SK-N-SH treated with all-trans-retinoic acid at 6 μM for 48 hours (cell line): ENCODE results near the gene BCAR3.

Source experiments
- ATAC-seq: fragments of 200-7000 bp; cut with Tn5 transposase; 3 replicates; pipeline ENCODE4 v1.9.1; 2020; ENCODE audit warnings: mild to moderate bottlenecking, moderate library complexity
- ARNTL ChIP-seq: fragments of 450-650 bp; formaldehyde crosslinking; IDR thresholded peaks from 2 replicates; pipeline ENCODE4 v1.5.0; 2020; ENCODE audit warnings: low read depth, mild to moderate bottlenecking, moderate library complexity, borderline replicate concordance
- BACH2 ChIP-seq: fragments of 250-450 bp; sonication (Bioruptor Pico); IDR thresholded peaks from 2 replicates; pipeline ENCODE4 v1.9.0; 2021; ENCODE audit warnings: mild to moderate bottlenecking, borderline replicate concordance
- CREB5 ChIP-seq: fragments of 250-450 bp; sonication (Bioruptor Pico); IDR thresholded peaks from 2 replicates; pipeline ENCODE4 v1.5.1; 2020; ENCODE audit warnings: low read depth, mild to moderate bottlenecking, moderate library complexity
- CSDC2 ChIP-seq: fragments of 250-450 bp; sonication (Bioruptor Pico); IDR thresholded peaks from 2 replicates; pipeline ENCODE4 v1.5.0; 2020; ENCODE audit warnings: mild to moderate bottlenecking, moderate library complexity
- CSRNP3 ChIP-seq: fragments of 250-450 bp; sonication (Bioruptor Pico); IDR thresholded peaks from 2 replicates; pipeline ENCODE4 v1.5.1; 2021; ENCODE audit warnings: mild to moderate bottlenecking, moderate library complexity
- ESRRG ChIP-seq: fragments of 250-450 bp; sonication (Bioruptor Pico); IDR thresholded peaks from 2 replicates; pipeline ENCODE4 v1.6.1; 2021; ENCODE audit warnings: mild to moderate bottlenecking
- GLIS3 ChIP-seq: fragments of 250-450 bp; sonication (Bioruptor Pico); IDR thresholded peaks from 2 replicates; pipeline ENCODE4 v1.5.0; 2020; ENCODE audit warnings: mild to moderate bottlenecking, moderate library complexity
- ISL1 ChIP-seq: fragments of 250-450 bp; sonication (Bioruptor Pico); IDR thresholded peaks from 2 replicates; pipeline ENCODE4 v2.1.2; 2022; ENCODE audit warnings: mild to moderate bottlenecking, moderate library complexity
- OSR1 ChIP-seq: fragments of 250-450 bp; sonication (Bioruptor Pico); IDR thresholded peaks from 2 replicates; pipeline ENCODE4 v1.8.0; 2022; ENCODE audit warnings: moderate library complexity, mild to moderate bottlenecking, inconsistent platforms
- POU6F1 ChIP-seq: fragments of 250-450 bp; sonication (Bioruptor Pico); IDR thresholded peaks from 2 replicates; pipeline ENCODE4 v1.8.0; 2021; ENCODE audit warnings: low read depth, mild to moderate bottlenecking, moderate library complexity, borderline replicate concordance
- PPARA ChIP-seq: fragments of 250-450 bp; sonication (Bioruptor Pico); IDR thresholded peaks from 2 replicates; pipeline ENCODE4 v1.5.0; 2020; ENCODE audit warnings: mild to moderate bottlenecking, borderline replicate concordance
- RARB ChIP-seq: fragments of 250-450 bp; sonication (Bioruptor Pico); IDR thresholded peaks from 2 replicates; pipeline ENCODE4 v1.8.0; 2021; ENCODE audit warnings: mild to moderate bottlenecking, moderate library complexity
- SNAI2 ChIP-seq: fragments of 250-450 bp; sonication (Bioruptor Pico); IDR thresholded peaks from 2 replicates; pipeline ENCODE4 v1.5.0; 2020; ENCODE audit warnings: mild to moderate bottlenecking, moderate library complexity
- TCF4 ChIP-seq: fragments of 250-450 bp; sonication (Bioruptor Pico); IDR thresholded peaks from 2 replicates; pipeline ENCODE4 v1.8.0; 2021; ENCODE audit warnings: mild to moderate bottlenecking, moderate library complexity, borderline replicate concordance
- TOX ChIP-seq: fragments of 250-450 bp; sonication (Bioruptor Pico); IDR thresholded peaks from 2 replicates; pipeline ENCODE4 v1.8.0; 2021; ENCODE audit warnings: mild to moderate bottlenecking, moderate library complexity, borderline replicate concordance
- TSHZ2 ChIP-seq: fragments of 250-450 bp; sonication (Bioruptor Pico); IDR thresholded peaks from 2 replicates; pipeline ENCODE4 v1.5.0; 2020; ENCODE audit warnings: mild to moderate bottlenecking, moderate library complexity
- ZC3H10 ChIP-seq: fragments of 250-450 bp; sonication (Bioruptor Pico); IDR thresholded peaks from 2 replicates; pipeline ENCODE4 v1.5.1; 2021; ENCODE audit warnings: mild to moderate bottlenecking, moderate library complexity
- ZFP3 ChIP-seq: fragments of 250-450 bp; sonication (Bioruptor Pico); IDR thresholded peaks from 2 replicates; pipeline ENCODE4 v1.5.0; 2020; ENCODE audit warnings: mild to moderate bottlenecking, moderate library complexity
- ZFP30 ChIP-seq: fragments of 450-650 bp; formaldehyde crosslinking; IDR thresholded peaks from 2 replicates; pipeline ENCODE4 v1.5.0; 2022; ENCODE audit warnings: mild to moderate bottlenecking, moderate library complexity
- ZNF565 ChIP-seq: fragments of 450-650 bp; formaldehyde crosslinking; conservative IDR thresholded peaks from 2 replicates; pipeline ENCODE4 v1.5.0; 2020; ENCODE audit warnings: low read depth, mild to moderate bottlenecking, moderate library complexity
- ZNF70 ChIP-seq: fragments of 450-650 bp; formaldehyde crosslinking; IDR thresholded peaks from 2 replicates; pipeline ENCODE4 v1.5.0; 2020; ENCODE audit warnings: mild to moderate bottlenecking, moderate library complexity
- ZNF8 ChIP-seq: fragments of 450-650 bp; formaldehyde crosslinking; IDR thresholded peaks from 2 replicates; pipeline ENCODE4 v1.5.0; 2020; ENCODE audit warnings: mild to moderate bottlenecking, moderate library complexity

Gene BCAR3

GRCh38 chr1:93603106-93603505 is 78.5 kb downstream of the BCAR3 start (continued):
- TF ChIP-seq POU6F1 (CRISPR knock-in tag) (no peak), ZNF70 (CRISPR knock-in tag) (no peak)

GRCh38 chr1:93602101-93602500 is 79.5 kb downstream of the BCAR3 start:
- no peak for TF ChIP-seq ARNTL (CRISPR knock-in tag)
- TF ChIP-seq ZNF8, result no peak
- TF ChIP-seq ZC3H10 (CRISPR knock-in tag), result no peak
- TF ChIP-seq ZFP30 (CRISPR knock-in tag), result no peak
- no peak for TF ChIP-seq CSRNP3 (CRISPR knock-in tag)
- TF ChIP-seq ZFP3 (CRISPR knock-in tag), result no peak
- no peak for TF ChIP-seq ISL1 (CRISPR knock-in tag)
- TF ChIP-seq RARB, result no peak
- no peak for TF ChIP-seq CSDC2 (CRISPR knock-in tag)
- TF ChIP-seq TOX, result no peak
- TF ChIP-seq TCF4 (CRISPR knock-in tag), result no peak
- no peak for TF ChIP-seq BACH2 (CRISPR knock-in tag)
- TF ChIP-seq TSHZ2 (CRISPR knock-in tag), result no peak
- TF ChIP-seq POU6F1 (CRISPR knock-in tag), result no peak
- TF ChIP-seq GLIS3 (CRISPR knock-in tag), result no peak
- no peak for TF ChIP-seq SNAI2 (CRISPR knock-in tag)
- TF ChIP-seq ESRRG, result no peak
- no peak for ATAC-seq

- ATAC-seq, result no peak
- TF ChIP-seq ARNTL (CRISPR knock-in tag) (no peak), TOX (no peak), ZNF70 (CRISPR knock-in tag) (no peak), ZNF565 (CRISPR knock-in tag) (no peak), ZFP3 (CRISPR knock-in tag) (no peak), TSHZ2 (CRISPR knock-in tag) (no peak)
- TF ChIP-seq, all 23 proteins: peak for 0
These were observed 80.0 kb downstream of the BCAR3 start for GRCh38 chr1:93601686-93602085.

GRCh38 chr1:93600663-93601062 is 81.0 kb downstream of the BCAR3 start:
- ATAC-seq, result no peak
- TF ChIP-seq PPARA (CRISPR knock-in tag) (no peak), CREB5 (CRISPR knock-in tag) (no peak), ZFP30 (CRISPR knock-in tag) (no peak), SNAI2 (CRISPR knock-in tag) (no peak), CSRNP3 (CRISPR knock-in tag) (no peak), OSR1 (CRISPR knock-in tag) (no peak), GLIS3 (CRISPR knock-in tag) (no peak)
